Activated T-cell treated with anti-CD3 and anti-CD28 coated beads for 4 hours (primary cell): Measurements from ENCODE around the gene CCNT2.
"Not testable (repeated sequence)": the region's sequence is repeated elsewhere in the genome, so short reads cannot be mapped to it uniquely, and the experiment has no call there.

Source experiments
- DNase-seq: peaks from one replicate; pipeline ENCODE4 v3.0.0-alpha.2; 2020

CCNT2 gene

DNA sequence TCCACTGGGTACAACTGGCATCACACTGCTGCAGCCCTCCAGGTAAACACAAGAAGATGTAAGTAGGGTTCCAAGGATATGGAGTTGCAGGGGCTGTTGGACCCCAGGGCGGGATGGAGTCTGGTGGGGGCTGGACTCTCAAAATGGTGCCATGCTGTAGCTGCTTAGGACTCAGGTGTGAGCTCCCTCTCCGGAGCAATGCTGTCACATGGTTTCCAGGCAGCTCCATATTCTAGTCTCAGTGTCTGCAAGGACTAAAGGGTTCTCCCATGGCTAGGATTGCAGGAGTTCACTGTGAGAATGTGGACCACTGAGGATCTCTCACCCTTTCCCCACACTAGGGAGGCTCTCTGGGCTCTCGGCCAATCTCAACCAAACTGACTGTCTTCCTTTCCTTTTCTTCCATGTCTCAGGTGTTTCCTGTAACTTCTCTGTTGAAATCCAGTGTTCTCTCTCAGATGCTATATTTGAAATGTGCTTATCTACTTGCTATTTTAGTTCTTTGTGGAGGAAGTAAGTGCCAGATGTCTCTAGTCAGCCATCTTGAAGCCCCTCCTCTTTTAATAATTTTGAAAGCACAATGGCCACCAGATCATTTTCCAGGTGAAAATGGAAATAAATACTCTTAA, 57.6 kb downstream of the CCNT2 start:
- no peak for DNase-seq

DNA sequence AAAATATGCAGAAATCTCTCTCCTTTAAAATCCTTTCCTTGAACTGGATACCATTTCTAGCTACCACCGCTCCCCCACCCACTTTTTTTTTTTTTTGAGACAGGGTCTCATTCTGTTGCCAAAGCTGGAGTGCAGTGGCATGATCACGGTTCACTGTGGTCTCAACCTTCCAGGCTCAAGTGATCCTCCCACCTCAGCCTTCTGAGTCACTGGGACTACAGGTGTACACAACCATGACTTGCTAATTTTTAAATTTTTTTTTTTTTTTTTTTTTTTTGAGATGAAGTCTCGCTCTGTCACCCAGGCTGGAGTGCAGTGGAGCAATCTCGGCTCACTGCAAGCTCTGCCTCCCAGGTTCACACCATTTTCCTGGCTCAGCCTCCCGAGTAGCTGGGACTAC, 58.5 kb downstream of the CCNT2 start:
- DNase-seq: not testable (repeated sequence)

DNA sequence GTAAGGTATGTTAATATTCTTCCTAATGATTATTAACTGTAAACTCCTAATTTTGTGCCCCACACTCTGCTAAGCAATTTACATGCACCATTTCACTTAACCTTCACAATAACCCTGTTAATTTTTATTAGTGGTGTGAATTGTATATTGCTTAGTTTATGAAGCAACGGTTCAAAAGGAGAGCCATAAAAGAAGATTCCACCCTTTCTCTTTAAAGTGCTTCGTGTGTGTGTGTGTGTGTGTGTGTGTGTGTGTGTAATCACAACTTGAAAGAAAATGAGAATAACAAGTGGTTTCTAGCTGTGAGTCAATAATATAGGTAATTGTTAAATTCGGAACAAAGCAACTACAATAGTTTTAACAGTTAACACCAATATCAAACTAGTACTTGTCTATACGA, 60.6 kb downstream of the CCNT2 start:
- no peak for DNase-seq

DNA sequence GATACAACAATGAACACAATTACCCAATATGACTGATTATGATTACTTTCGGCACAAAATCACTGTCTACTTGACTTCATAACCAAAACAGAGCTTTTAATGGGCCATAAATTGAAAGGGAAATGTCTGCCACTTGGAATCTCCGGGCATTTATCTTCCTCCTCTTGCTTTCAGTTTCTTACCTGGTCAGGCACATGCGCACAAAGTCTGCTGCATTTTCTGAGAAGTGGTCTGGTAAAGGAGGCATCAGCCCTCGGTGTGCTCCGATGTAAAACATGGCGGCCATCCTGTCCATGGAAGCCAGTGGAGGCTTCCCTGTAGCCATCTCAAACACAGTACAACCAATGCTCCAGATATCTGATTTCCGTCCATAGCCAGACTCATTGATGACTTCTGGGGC, 62.0 kb downstream of the CCNT2 start:
- no peak for DNase-seq

DNA sequence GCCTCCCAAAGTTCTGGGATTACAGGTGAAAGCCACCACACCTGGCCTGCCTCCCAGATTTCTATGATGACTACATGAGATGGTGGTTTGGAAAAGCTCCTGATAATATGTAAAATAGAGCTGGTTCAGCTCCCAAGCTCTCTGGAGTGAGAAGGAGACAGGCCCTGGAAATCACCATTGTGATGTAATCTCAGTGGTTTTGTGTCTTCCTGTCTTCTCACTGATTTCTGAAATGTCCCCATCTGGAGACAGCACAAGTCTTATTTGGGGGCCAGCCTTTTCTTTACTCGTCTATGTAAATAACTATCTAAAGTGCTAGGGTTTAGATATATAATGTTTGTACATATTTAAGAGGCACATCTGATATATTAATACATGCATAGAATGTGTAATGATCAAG, 64.0 kb downstream of the CCNT2 start:
- no peak for DNase-seq

DNA sequence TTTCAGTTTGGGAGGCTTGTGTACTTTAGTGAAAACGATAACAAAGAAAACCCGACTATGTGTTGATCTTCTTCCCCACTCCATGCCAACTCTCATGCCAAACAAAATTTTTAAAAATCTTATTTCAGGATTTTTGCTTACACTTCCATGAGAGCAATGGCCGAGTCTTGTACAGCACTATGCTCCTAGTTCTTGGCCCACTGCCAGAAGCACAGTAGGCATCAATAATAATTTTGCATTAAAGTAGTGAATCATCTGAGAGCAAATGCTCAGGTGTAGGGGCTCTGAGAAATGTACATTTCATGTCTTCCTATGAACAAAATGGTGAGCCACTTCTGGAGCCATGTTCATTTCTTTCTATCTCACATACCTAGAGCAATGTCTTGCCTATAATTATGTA, 66.4 kb downstream of the CCNT2 start:
- DNase-seq: no peak

DNA sequence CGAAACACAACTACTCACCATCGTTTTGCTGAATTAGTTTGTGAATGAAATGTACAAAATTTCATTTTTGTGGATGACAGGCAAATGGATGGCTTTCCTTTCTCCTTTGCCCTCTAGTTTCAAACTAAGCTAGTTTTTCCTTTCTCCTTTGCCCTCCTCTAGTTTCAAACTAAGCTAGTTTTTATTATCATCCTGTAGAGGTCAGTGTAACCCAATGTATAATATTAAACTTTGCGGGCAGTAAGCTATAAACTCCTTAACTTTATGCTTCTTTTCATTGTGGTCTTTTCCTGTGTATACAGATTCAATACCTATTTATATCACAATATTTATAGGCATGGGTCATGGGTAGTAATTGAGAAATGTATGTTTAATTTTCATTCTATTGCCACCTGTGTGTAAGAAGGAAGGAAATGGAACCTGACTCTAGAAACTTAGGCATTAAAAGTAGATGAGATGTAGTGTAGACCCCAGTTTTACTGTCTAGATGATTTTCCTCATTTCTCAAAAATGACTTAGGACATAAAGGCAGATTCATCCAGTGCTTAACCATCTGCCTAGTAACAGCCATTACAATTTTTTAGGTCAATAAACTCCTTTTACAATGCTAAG, 70.5 kb downstream of the CCNT2 start:
- no peak for DNase-seq

DNA sequence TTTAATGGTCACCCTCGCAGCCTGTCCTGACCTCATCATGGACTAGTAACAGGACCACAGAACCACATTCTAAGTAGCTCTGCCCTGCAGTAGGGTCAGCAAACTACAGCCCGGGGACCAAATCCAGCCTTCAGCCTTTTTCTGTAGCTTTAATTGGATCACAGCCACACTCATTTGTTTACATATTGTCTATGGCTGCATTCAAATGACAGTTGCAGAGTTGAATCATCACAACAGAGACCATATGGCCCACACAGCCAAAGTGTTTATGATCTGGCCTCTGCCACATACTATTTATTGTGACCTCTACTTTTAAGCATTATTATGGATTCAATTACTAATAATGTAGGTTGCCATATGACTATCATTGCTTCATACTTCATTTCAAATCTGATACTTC, 80.9 kb downstream of the CCNT2 start:
- no peak for DNase-seq

DNA sequence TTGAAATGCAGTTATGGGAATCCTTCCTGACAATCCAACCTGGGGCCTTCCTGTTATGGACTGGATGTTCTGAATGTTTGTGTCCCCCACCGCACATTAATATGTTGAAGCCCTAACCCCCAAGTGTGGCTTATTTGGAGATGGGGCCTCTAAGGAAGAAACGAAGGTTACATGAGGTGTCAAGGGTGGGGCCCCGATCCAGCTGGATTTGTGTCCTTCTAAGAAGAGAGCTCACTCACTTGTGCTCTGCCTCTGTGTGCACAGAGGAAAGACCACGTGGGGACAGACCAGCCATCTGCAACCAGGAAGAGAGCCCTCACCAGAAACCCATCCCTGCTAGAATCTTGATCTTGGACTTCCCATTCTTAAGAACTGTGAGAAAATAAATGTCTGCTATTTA, 84.2 kb downstream of the CCNT2 start:
- DNase-seq: no peak

DNA sequence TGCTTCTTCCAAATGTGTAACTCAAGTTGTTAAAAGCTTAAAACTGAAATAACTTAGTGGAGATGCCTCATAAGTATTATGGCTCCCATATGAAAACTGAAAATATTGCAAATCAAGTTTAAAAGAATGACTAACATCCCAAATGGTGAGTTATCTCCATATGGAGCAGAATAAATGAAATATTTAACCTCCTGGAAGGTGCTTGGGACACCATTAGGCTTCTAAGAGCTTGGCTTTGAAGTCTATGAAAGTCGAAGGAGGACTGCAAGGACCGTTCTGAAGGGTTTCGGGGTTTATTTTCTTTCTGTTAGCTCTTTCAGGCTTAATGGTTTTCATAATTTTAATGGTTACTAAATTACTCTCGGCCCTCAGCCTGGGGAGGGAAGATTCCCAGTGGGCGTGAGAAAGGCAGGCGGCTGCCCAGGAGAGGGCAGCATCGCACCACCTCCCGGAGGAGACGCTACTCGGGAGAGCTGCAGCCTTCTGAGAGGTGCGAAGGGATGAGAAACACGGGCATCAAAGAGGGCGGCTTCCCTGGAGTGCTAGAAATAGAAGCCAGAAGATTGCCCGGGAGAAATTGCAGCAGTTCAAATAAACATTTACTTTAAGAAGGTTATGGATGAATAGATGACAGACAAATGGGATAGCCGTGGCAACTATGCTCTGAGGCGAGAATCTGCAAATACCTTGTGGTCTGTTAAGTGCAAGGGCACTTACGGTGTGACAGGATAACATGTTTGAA, 85.6 kb downstream of the CCNT2 start:
- peak; percentile 67 for DNase-seq

DNA sequence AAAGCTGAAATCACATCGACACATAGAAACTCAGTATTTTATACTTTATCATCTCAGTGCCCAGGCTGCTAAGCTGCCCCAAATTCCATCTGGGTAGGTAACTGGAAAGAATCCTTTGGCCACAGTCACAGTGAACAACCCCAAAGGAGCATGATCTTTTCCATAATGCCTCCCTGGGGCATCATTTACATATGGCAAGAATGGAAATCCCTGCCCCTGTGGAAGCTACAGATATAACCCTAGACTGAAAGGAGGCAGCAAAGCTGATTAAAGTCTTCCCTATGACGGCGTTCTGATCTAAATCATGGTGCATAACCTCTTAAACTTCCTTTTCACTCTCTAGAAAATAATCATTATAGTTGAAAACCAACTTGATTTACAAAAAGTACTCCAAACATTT, 87.1 kb downstream of the CCNT2 start:
- no peak for DNase-seq
